WERI-Rb-1 (cell line): Measurements from ENCODE around the gene USP49.

ENCODE experiments used
- DNase-seq: peaks from one replicate; pipeline ENCODE4 v3.0.0-alpha.2; 2020
- H3K27ac ChIP-seq: fragments of 250-450 bp; sonication (Bioruptor Pico); 2 replicates; pipeline ENCODE4 v1.5.1; 2020; ENCODE audit warnings: mild to moderate bottlenecking, moderate library complexity
- H3K27me3 ChIP-seq: fragments of 250-450 bp; sonication (Bioruptor Pico); 2 replicates; pipeline ENCODE4 v1.5.1; 2021; ENCODE audit warnings: mild to moderate bottlenecking, low read depth, moderate library complexity; ENCODE audit not compliant: insufficient read depth, severe bottlenecking
- H3K36me3 ChIP-seq: fragments of 250-450 bp; sonication (Bioruptor Pico); 2 replicates; pipeline ENCODE4 v1.5.1; 2020; ENCODE audit warnings: mild to moderate bottlenecking, moderate library complexity
- H3K4me3 ChIP-seq: 2 replicates; pipeline ENCODE4 v1.5.1; 2011; ENCODE audit warnings: low read depth, mild to moderate bottlenecking, control low read depth, low read length
- H3K9me3 ChIP-seq: fragments of 250-450 bp; sonication (Bioruptor Pico); 2 replicates; pipeline ENCODE4 v1.5.1; 2021; ENCODE audit warnings: mild to moderate bottlenecking, moderate library complexity; ENCODE audit not compliant: severe bottlenecking
- TF ChIP-seq, protein P1 (sequence below): IDR thresholded peaks from 2 replicates; pipeline ENCODE4 v1.5.1; 2011; ENCODE audit warnings: low read depth, mild to moderate bottlenecking, control low read depth, inconsistent platforms, low read length

Gene USP49

GRCh38 chr6:41937472-41937860, 42.3 kb upstream of the USP49 start:
- Histone ChIP-seq H3K27ac (peak overlapping the region; percentile 37), H3K27me3 (no peaks in the 10 kb centered on the region), H3K36me3 (peaks cover 70% of the 10 kb centered on the region), H3K9me3 (no peaks in the 10 kb centered on the region), H3K4me3 (no peak overlapping the region)
- TF ChIP-seq, protein P1, sequence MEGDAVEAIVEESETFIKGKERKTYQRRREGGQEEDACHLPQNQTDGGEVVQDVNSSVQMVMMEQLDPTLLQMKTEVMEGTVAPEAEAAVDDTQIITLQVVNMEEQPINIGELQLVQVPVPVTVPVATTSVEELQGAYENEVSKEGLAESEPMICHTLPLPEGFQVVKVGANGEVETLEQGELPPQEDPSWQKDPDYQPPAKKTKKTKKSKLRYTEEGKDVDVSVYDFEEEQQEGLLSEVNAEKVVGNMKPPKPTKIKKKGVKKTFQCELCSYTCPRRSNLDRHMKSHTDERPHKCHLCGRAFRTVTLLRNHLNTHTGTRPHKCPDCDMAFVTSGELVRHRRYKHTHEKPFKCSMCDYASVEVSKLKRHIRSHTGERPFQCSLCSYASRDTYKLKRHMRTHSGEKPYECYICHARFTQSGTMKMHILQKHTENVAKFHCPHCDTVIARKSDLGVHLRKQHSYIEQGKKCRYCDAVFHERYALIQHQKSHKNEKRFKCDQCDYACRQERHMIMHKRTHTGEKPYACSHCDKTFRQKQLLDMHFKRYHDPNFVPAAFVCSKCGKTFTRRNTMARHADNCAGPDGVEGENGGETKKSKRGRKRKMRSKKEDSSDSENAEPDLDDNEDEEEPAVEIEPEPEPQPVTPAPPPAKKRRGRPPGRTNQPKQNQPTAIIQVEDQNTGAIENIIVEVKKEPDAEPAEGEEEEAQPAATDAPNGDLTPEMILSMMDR: no peak
- DNase-seq: peak; percentile 78

DNA sequence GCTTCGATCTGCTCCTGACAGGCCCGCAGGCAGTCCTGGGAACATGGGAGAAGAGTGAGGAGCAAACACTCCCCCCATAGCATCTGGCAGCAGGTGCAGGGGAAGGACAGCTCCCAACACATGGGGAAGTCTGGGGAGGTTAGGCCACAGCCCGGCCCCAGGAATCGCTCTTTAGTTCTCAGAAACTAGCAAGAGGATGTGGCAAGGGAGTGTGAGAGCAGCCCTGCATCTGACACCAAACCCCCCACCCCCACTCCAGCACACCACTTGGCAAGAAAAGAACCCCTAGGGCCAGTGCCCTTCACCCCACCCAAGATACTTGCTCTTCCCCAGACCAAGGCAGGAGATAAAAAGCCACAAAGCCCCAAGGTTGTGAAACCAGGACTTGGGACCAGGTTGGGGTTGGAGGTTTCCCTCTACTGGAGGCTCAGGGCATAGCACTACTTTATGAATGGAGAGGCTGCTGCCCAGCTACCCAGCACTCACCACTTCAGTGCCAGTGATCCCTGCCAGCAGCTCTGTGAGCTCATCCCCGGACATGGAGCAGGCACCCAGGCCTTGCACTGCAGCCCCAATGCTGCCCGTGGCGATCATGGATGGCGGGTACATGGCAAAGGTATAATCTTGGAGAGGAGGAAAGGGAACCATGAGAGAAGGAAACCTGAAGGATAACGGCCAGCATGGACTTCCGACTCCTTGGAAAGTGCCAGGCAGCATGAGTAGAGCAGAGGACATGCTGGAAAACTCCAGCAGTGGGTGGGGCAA, 41.1 kb upstream of the USP49 start:
- peak overlapping the region; percentile 44 for H3K27ac ChIP-seq
- no peak overlapping the region for H3K4me3 ChIP-seq

GRCh38 chr6:41935685-41936072, 40.5 kb upstream of the USP49 start:
- DNase-seq: peak; percentile 26
- Histone ChIP-seq H3K27ac (peak overlapping the region; percentile 44), H3K36me3 (peaks cover 87% of the 10 kb centered on the region), H3K9me3 (no peaks in the 10 kb centered on the region), H3K4me3 (no peak overlapping the region), H3K27me3 (no peaks in the 10 kb centered on the region)
- TF ChIP-seq, protein P1: no peak

More for the DNA sequence above, 41.1 kb upstream of the USP49 start:
- DNase-seq: peak; percentile 88
- TF ChIP-seq, protein P1: peak; percentile 98
- no peaks in the 10 kb centered on the region for H3K27me3 ChIP-seq
- H3K36me3 ChIP-seq: peaks cover 82% of the 10 kb centered on the region
- H3K9me3 ChIP-seq: no peaks in the 10 kb centered on the region

GRCh38 chr6:41935193-41935574, 40.0 kb upstream of the USP49 start:
- DNase-seq: peak; percentile 56
- Histone ChIP-seq H3K4me3 (no peak overlapping the region), H3K27ac (peak overlapping the region; percentile 15), H3K9me3 (no peaks in the 10 kb centered on the region), H3K27me3 (no peaks in the 10 kb centered on the region), H3K36me3 (peaks cover 91% of the 10 kb centered on the region)
- TF ChIP-seq, protein P1: no peak

DNA sequence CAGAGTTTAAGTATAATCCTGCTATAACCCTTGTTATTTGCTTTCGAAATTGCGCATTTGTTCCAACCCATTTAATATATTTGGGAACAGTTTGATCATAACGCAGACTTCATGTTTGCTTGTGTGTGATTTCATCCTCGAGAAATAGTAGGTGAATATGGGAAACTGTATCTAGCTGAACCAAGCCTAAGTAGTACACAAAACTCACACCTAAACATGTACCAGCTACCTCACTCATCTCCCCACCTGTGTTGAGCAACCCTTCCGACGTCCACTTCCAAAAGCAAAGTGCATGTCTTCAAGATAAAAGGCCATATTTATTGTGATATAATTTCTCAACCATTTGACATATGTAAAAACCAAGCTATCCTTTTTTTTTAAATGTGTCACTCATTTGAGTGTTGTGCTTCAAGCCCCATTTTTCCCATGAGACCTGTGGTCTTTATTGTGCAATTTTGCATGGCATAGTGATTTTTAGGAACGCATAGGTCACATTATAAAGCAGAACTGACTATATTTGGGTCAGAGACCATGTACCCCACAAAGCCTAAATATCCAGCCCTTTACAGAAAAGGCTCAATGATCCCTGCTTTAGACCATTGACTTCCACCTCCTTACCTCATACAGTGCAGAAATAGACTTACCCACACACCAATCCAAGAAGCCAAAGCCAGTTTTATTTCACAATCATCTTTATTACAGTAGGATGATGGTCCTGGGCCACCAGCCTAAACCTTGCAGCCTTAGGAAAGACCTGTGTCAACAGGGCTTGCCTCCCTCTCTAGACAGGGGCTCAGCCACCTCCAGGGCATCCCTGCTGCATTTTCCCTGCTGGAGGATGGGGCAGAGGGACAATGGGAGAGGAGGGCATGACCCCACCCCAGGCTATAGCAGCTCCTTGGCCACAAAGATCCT, 39.4 kb upstream of the USP49 start:
- peak overlapping the region; percentile 15 for H3K27ac ChIP-seq

More for the DNA sequence above, 39.4 kb upstream of the USP49 start:
- Histone ChIP-seq H3K9me3 (no peaks in the 10 kb centered on the region), H3K36me3 (peaks cover 92% of the 10 kb centered on the region), H3K4me3 (no peak overlapping the region), H3K27me3 (no peaks in the 10 kb centered on the region)
- DNase-seq: peak; percentile 22
- TF ChIP-seq, protein P1: no peak
